Measurements from ENCODE around the gene ANKMY1. TPM values are rescaled to one million over a fixed set of nuclear protein-coding genes. Genes with fewer than 3 reads are reported as not detected.

ANKMY1 gene
- total and polyA plus RNA-seq, 4 donors: 9.3 to 34.8 (median 14.8) TPM

GRCh38 chr2:240574386-240575100 is 16.8 kb upstream of the ANKMY1 start:
- Histone ChIP-seq H3K27ac (ENCODE audit: low read depth in 1 of 2, low read length in 1 of 2) (no peak overlapping the region), H3K27me3 (ENCODE audit: control insufficient read depth in 3 of 3, insufficient read depth in 3 of 3, low read length in 2 of 3) (no peaks in the 10 kb centered on the region), H3K9ac (ENCODE audit: insufficient read depth in 1 of 2, low read length in 2 of 2) (no peak overlapping the region), H3K4me1 (ENCODE audit: control insufficient read depth in 5 of 5, insufficient read depth in 5 of 5, low read length in 5 of 5) (peaks cover 0 to 30% (median 0%) of the 10 kb centered on the region in 5 donors), H3K4me3 (no peak overlapping the region), H3K36me3 (ENCODE audit: control insufficient read depth in 4 of 4, insufficient read depth in 4 of 4, low read length in 4 of 4) (peaks cover 0 to 70% (median 1%) of the 10 kb centered on the region in 4 donors), H3K9me3 (ENCODE audit: control insufficient read depth in 4 of 4, insufficient read depth in 3 of 4, low read length in 3 of 4) (no peaks in the 10 kb centered on the region)
- no peak for TF ChIP-seq CTCF (IDR thresholded peaks at IDR 0.05; ENCODE audit: control extremely low read depth, extremely low read depth)
- no peak for DNase-seq
- ATAC-seq (ENCODE audit: insufficient read depth, low FRiP score): no peak
- WGBS, 2 donors: 91 to 93% methylated on average over 19 to 21 of the region's 21 CpGs

GRCh38 chr2:240573516-240574385 is 16.0 kb upstream of the ANKMY1 start:
- Histone ChIP-seq H3K9ac (ENCODE audit: insufficient read depth in 1 of 2, low read length in 2 of 2) (no peak overlapping the region), H3K9me3 (ENCODE audit: control insufficient read depth in 4 of 4, insufficient read depth in 3 of 4, low read length in 3 of 4) (no peaks in the 10 kb centered on the region), H3K4me3 (no peak overlapping the region), H3K27ac (ENCODE audit: low read depth in 1 of 2, low read length in 1 of 2) (no peak overlapping the region), H3K27me3 (ENCODE audit: control insufficient read depth in 3 of 3, insufficient read depth in 3 of 3, low read length in 2 of 3) (no peaks in the 10 kb centered on the region), H3K36me3 (ENCODE audit: control insufficient read depth in 4 of 4, insufficient read depth in 4 of 4, low read length in 4 of 4) (peaks cover 0 to 67% (median 1%) of the 10 kb centered on the region in 4 donors), H3K4me1 (ENCODE audit: control insufficient read depth in 5 of 5, insufficient read depth in 5 of 5, low read length in 5 of 5) (peaks cover 0 to 26% (median 4%) of the 10 kb centered on the region in 5 donors)
- 93 to 96% methylated on average over 34 to 37 of the region's 37 CpGs for WGBS, 2 donors
- DNase-seq: no peak
- no peak for ATAC-seq (ENCODE audit: insufficient read depth, low FRiP score)
- no peak for TF ChIP-seq CTCF (IDR thresholded peaks at IDR 0.05; ENCODE audit: control extremely low read depth, extremely low read depth)

- no peak for ATAC-seq (ENCODE audit: insufficient read depth, low FRiP score)
Observed at GRCh38 chr2:240573071-240573515, 15.3 kb upstream of the ANKMY1 start.

More at GRCh38 chr2:240573071-240573515, 15.3 kb upstream of the ANKMY1 start:
- H3K4me3 ChIP-seq: no peak overlapping the region
- TF ChIP-seq CTCF (IDR thresholded peaks at IDR 0.05; ENCODE audit: control extremely low read depth, extremely low read depth): no peak
- H3K4me1 ChIP-seq (ENCODE audit: control insufficient read depth in 5 of 5, insufficient read depth in 5 of 5, low read length in 5 of 5): peaks cover 0 to 23% (median 4%) of the 10 kb centered on the region in 5 donors
- H3K27ac ChIP-seq (ENCODE audit: low read depth in 1 of 2, low read length in 1 of 2): no peak overlapping the region
- no peaks in the 10 kb centered on the region for H3K9me3 ChIP-seq (ENCODE audit: control insufficient read depth in 4 of 4, insufficient read depth in 3 of 4, low read length in 3 of 4)
- H3K36me3 ChIP-seq (ENCODE audit: control insufficient read depth in 4 of 4, insufficient read depth in 4 of 4, low read length in 4 of 4): peaks cover 0 to 61% (median 1%) of the 10 kb centered on the region in 4 donors
- no peak for DNase-seq
- 91 to 96% methylated on average over 18 to 20 of the region's 20 CpGs for WGBS, 2 donors
- no peaks in the 10 kb centered on the region for H3K27me3 ChIP-seq (ENCODE audit: control insufficient read depth in 3 of 3, insufficient read depth in 3 of 3, low read length in 2 of 3)
- H3K9ac ChIP-seq (ENCODE audit: insufficient read depth in 1 of 2, low read length in 2 of 2): no peak overlapping the region
